PC-3 (cell line): Measurements from ENCODE around the gene METRN. TPM values are rescaled to one million over a fixed set of nuclear protein-coding genes. Genes with fewer than 3 reads are reported as not detected.

ENCODE experiments used
- ATAC-seq: fragments of 200-7000 bp; cut with Tn5 transposase; 2 replicates; pipeline ENCODE4 v1.9.1; 2020; ENCODE audit warnings: mild to moderate bottlenecking, moderate library complexity
- BruUV-seq: library from RNA; stranded (reverse); fragments of 400-500 nt; replicated peaks from 2 replicates; lab custom pipeline; 2021; lab: Mats Ljungman, UMichigan
- CTCF ChIA-PET: fragments of 300-600 bp; sonication (Branson Sonifier 250); formaldehyde crosslinking; loops from one replicate; lab custom pipeline; 2022; ENCODE audit warnings: antibody characterized with exemption; lab: Charles Lee
- POLR2A ChIA-PET: fragments of 300-600 bp; sonication (Branson Sonifier 250); formaldehyde crosslinking; loops from one replicate; lab custom pipeline; 2022; ENCODE audit warnings: antibody characterized with exemption; ENCODE audit not compliant: unreplicated experiment; lab: Charles Lee
- DNase-seq: peaks from one replicate; pipeline ENCODE4 v3.0.0-alpha.2; 2015
- H2AFZ ChIP-seq: fragments of 300-600 bp; sonication (generic); 2 replicates; pipeline ENCODE4 v1.6.0; 2016; ENCODE audit warnings: antibody characterized with exemption, low read length
- H3F3A ChIP-seq: fragments of 300-600 bp; sonication (generic); one replicate; pipeline ENCODE4 v1.6.0; 2017; ENCODE audit warnings: antibody characterized with exemption, low read length, control low read depth, mild to moderate bottlenecking; ENCODE audit not compliant: unreplicated experiment
- H3K27ac ChIP-seq: fragments of 300-600 bp; sonication (generic); 2 replicates; pipeline ENCODE4 v1.5.1; 2016; ENCODE audit warnings: mild to moderate bottlenecking, low read length
- H3K27me3 ChIP-seq: fragments of 300-600 bp; sonication (generic); 2 replicates; pipeline ENCODE4 v1.6.1; 2016; ENCODE audit warnings: low read length, mixed read lengths
- H3K36me3 ChIP-seq: fragments of 300-600 bp; sonication (generic); 2 replicates; pipeline ENCODE4 v1.6.1; 2016; ENCODE audit warnings: low read depth, mixed run types, low read length, mixed read lengths
- H3K4me1 ChIP-seq: fragments of 300-600 bp; sonication (generic); 2 replicates; pipeline ENCODE4 v1.5.1; 2016; ENCODE audit warnings: low read length; ENCODE audit not compliant: insufficient read depth
- H3K4me2 ChIP-seq: fragments of 300-600 bp; sonication (generic); 2 replicates; pipeline ENCODE4 v1.6.0; 2016; ENCODE audit warnings: low read length
- H3K4me3 ChIP-seq: fragments of 300-600 bp; sonication (generic); 2 replicates; pipeline ENCODE4 v1.5.1; 2016; ENCODE audit warnings: mild to moderate bottlenecking, low read length, mixed read lengths
- H3K79me2 ChIP-seq: fragments of 300-600 bp; sonication (generic); 2 replicates; pipeline ENCODE4 v1.6.1; 2017; ENCODE audit warnings: low read length, mixed read lengths
- H3K9ac ChIP-seq: fragments of 300-600 bp; sonication (generic); 2 replicates; pipeline ENCODE4 v1.6.0; 2016; ENCODE audit warnings: mild to moderate bottlenecking, low read length
- H3K9me2 ChIP-seq: fragments of 300-600 bp; sonication (generic); replicated peaks from 2 replicates; pipeline ENCODE4 v1.6.1; 2016; ENCODE audit warnings: mixed run types, low read length, mixed read lengths
- H3K9me3 ChIP-seq: fragments of 300-600 bp; sonication (generic); 2 replicates; pipeline ENCODE4 v1.6.1; 2016; ENCODE audit warnings: low read length, mixed read lengths
- H4K20me1 ChIP-seq: fragments of 300-600 bp; sonication (generic); 2 replicates; pipeline ENCODE4 v1.6.1; 2016; ENCODE audit warnings: low read length, mixed read lengths
- EZH2 ChIP-seq: fragments of 300-600 bp; sonication (generic); IDR thresholded peaks from one replicate; pipeline ENCODE4 v1.6.1; 2017; ENCODE audit warnings: antibody characterized with exemption, mild to moderate bottlenecking, low read length; ENCODE audit not compliant: unreplicated experiment
- EZH2phosphoT487 ChIP-seq: fragments of 300-600 bp; sonication (generic); IDR thresholded peaks from 2 replicates; pipeline ENCODE4 v1.6.1; 2018; ENCODE audit warnings: mild to moderate bottlenecking, antibody characterized with exemption, low read length, borderline replicate concordance
- intact Hi-C: fragments of 100-400 bp; cut with micrococcal nuclease; formaldehyde crosslinking; loops from 2 replicates; pipeline ENCODE4 v1.9.0; 2023
- total RNA-seq: library from RNA; depleted of rRNA; stranded (reverse); fragments of >200 nt; gene quantifications from 2 replicates; pipeline ENCODE4 v1.2.3, GENCODE V29; 2014
- TF ChIP-seq, protein P1 (sequence below): fragments of 300-600 bp; sonication (generic); conservative IDR thresholded peaks from 2 replicates; pipeline ENCODE4 v1.5.1; 2017; ENCODE audit warnings: antibody characterized with exemption, low read depth, mild to moderate bottlenecking, low read length

METRN gene
- total RNA-seq, 1 experiment from 2014 or later = 320 TPM

DNA sequence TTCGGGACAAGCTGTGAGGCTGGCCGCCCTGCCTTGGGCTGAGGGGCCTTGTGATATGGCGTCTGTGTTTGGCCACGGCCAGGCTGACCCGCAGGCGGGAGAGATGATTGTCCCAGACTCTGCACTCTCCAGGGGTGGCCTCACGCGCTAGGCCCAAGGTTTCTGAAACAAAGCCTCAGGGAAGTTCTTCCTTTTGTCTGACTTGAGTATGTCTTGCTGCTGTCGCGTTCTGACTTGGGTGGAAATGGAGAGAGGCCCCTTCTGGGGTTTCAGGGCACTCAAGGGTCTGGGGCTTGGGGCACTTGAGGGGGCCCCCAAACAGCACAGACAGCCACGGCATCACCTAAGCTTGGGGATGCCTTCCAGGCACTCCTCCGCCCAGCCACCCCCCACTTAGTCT lies 3.8 kb upstream of the METRN start:
- Histone ChIP-seq H4K20me1 (no peaks in the 10 kb centered on the region), H3F3A (no peaks in the 10 kb centered on the region), H3K4me3 (no peak overlapping the region), H3K4me2 (no peak overlapping the region), H3K9me2 (no peaks in the 10 kb centered on the region), H3K36me3 (no peaks in the 10 kb centered on the region), H3K9ac (no peak overlapping the region), H3K79me2 (peaks cover 8% of the 10 kb centered on the region), H3K4me1 (peaks cover 16% of the 10 kb centered on the region), H3K27me3 (peaks cover 26% of the 10 kb centered on the region), H3K27ac (no peak overlapping the region), H3K9me3 (no peaks in the 10 kb centered on the region), H2AFZ (no peak overlapping the region)
- no peak for TF ChIP-seq EZH2
- TF ChIP-seq, protein P1, sequence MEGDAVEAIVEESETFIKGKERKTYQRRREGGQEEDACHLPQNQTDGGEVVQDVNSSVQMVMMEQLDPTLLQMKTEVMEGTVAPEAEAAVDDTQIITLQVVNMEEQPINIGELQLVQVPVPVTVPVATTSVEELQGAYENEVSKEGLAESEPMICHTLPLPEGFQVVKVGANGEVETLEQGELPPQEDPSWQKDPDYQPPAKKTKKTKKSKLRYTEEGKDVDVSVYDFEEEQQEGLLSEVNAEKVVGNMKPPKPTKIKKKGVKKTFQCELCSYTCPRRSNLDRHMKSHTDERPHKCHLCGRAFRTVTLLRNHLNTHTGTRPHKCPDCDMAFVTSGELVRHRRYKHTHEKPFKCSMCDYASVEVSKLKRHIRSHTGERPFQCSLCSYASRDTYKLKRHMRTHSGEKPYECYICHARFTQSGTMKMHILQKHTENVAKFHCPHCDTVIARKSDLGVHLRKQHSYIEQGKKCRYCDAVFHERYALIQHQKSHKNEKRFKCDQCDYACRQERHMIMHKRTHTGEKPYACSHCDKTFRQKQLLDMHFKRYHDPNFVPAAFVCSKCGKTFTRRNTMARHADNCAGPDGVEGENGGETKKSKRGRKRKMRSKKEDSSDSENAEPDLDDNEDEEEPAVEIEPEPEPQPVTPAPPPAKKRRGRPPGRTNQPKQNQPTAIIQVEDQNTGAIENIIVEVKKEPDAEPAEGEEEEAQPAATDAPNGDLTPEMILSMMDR = no peak
- TF ChIP-seq EZH2phosphoT487 = no peak
- ChIA-PET CTCF (no interaction called here), POLR2A (no interaction called here)
- DNase-seq = no peak
- no peak for ATAC-seq
- intact Hi-C loops = loop anchor here (10.0 kb wide), 1 partner anchor 74 kb away; the partner anchor contains the start of genes CHTF18 and RPUSD1
- BruUV-seq = no TSS peak

DNA sequence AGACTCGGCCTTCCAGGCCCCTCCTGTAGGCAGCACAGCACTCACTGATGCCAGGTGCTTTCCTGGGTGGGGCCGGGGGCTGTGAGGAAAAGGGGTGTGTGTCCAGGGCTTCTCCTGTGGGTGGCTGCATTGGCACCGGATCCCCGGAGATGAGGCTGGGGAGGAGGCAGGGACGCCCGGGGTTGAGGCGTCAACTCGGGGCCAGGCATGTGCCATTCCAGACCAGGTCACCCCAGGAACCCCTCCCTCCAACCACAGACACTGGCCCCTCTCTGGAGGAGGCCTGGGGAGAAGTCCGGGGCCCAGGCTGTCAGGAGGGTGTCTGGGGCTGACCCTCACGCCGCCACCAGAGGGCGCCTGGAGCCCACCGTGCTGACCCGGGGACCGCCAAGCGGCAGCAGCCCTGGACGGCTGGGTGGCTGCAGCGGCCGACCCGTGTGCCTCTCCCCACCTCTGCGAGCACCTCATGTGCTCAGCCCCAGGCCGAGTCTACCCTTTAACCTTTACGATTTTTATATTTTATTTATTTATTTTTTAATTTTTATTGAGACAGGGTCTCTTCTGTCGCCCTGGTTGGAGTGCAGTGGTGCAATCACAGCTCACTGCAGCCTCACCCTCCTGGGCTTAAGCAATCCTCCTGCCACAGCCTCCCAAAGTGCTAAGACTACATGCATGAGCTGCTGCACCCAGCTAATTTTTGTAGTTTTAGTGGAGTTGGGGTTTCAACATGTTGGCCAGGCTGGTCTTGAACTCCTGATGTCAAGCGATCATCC lies 3.2 kb upstream of the METRN start:
- Histone ChIP-seq H4K20me1 (peaks cover 4% of the 10 kb centered on the region; the same call in 1 of the 2 replicates), H2AFZ (no peak overlapping the region), H3K9me2 (no peaks in the 10 kb centered on the region), H3K9me3 (no peaks in the 10 kb centered on the region), H3K36me3 (no peaks in the 10 kb centered on the region), H3K4me3 (no peak overlapping the region), H3F3A (no peaks in the 10 kb centered on the region), H3K4me1 (peaks cover 22% of the 10 kb centered on the region), H3K27ac (no peak overlapping the region), H3K27me3 (peaks cover 19% of the 10 kb centered on the region), H3K4me2 (no peak overlapping the region), H3K79me2 (peaks cover 15% of the 10 kb centered on the region), H3K9ac (no peak overlapping the region)
- peak; percentile 36 for ATAC-seq
- ChIA-PET CTCF (interaction anchor here (1.0 to 1.3 kb wide), 5 partner anchors 14 to 84 kb away, joined by 3 to 6 read pairs (median 5); partner anchors contain the start of genes CCDC78, CHTF18, CIAO3 and RPUSD1), POLR2A (interaction anchor here (1.2 to 1.3 kb wide), 2 partner anchors 9 to 17 kb away, joined by 5 to 6 read pairs; partner anchors contain the start of gene ANTKMT)
- peak; percentile 70 for DNase-seq
- no TSS peak for BruUV-seq
- intact Hi-C loops = loop anchor here (1.0 to 10.0 kb wide), 2 partner anchors 9 to 73 kb away; partner anchors contain the start of genes CHTF18 and RPUSD1
- TF ChIP-seq EZH2 (no peak), EZH2phosphoT487 (no peak)
- TF ChIP-seq, protein P1 = peak; percentile 71
